HL-60 (cell line): ENCODE data around the gene CNGB1.

Source experiments
- CTCF ChIP-seq: IDR thresholded peaks from one replicate; pipeline ENCODE4 v1.5.1; 2011; ENCODE audit warnings: low read length, control low read depth, inconsistent platforms; ENCODE audit not compliant: insufficient read depth
- POLR2AphosphoS5 ChIP-seq: IDR thresholded peaks from 2 replicates; pipeline ENCODE4 v1.6.1; 2012; ENCODE audit warnings: low read depth
- REST ChIP-seq: IDR thresholded peaks from 2 replicates; pipeline ENCODE4 v1.6.1; 2012; ENCODE audit warnings: low read depth; ENCODE audit not compliant: insufficient replicate concordance
- SPI1 ChIP-seq: IDR thresholded peaks from 2 replicates; pipeline ENCODE4 v1.6.1; 2012; ENCODE audit warnings: low read depth, mild to moderate bottlenecking, borderline replicate concordance

- TF ChIP-seq CTCF (no peak), POLR2AphosphoS5 (no peak), REST (no peak), SPI1 (no peak)
Measured at GRCh38 chr16:57868913-57869520, 101.9 kb downstream of the CNGB1 start.
